ENCODE results near the gene FRYL.
"Not testable (repeated sequence)": the region's sequence is repeated elsewhere in the genome, so short reads cannot be mapped to it uniquely, and the experiment has no call there.

The FRYL gene

GRCh38 chr4:48490012-48490679, 289.9 kb downstream of the FRYL start, which contains the start of gene ZAR1:
ZAR1 (plus strand) TSS chr4:48490252; CDS start chr4:48490292, 40 bp downstream.
- no peak for DNase-seq (ENCODE audit: low read depth)

- no peak for DNase-seq (ENCODE audit: low read depth)
Observed at GRCh38 chr4:48489683-48490011, 290.4 kb downstream of the FRYL start.

- DNase-seq (ENCODE audit: low read depth): no peak
Observed at GRCh38 chr4:48484494-48485168, 295.4 kb downstream of the FRYL start.

- DNase-seq (ENCODE audit: low read depth): no peak
Observed at GRCh38 chr4:48483777-48484493, 296.1 kb downstream of the FRYL start.

- no peak for DNase-seq (ENCODE audit: low read depth)
Observed at GRCh38 chr4:48483006-48483776, 296.9 kb downstream of the FRYL start, which contains the start of gene SLC10A4. SLC10A4 (plus strand) TSS chr4:48483343; CDS start chr4:48483562, 219 bp downstream.

GRCh38 chr4:48481581-48481980, 298.5 kb downstream of the FRYL start:
- DNase-seq (ENCODE audit: low read depth): no peak

- DNase-seq (ENCODE audit: low read depth): no peak
Observed at GRCh38 chr4:48478273-48478672, 301.8 kb downstream of the FRYL start.

GRCh38 chr4:48475770-48476169, 304.3 kb downstream of the FRYL start:
- DNase-seq (ENCODE audit: low read depth): no peak

GRCh38 chr4:48472794-48473193, 307.3 kb downstream of the FRYL start:
- no peak for DNase-seq (ENCODE audit: low read depth)

- DNase-seq (ENCODE audit: low read depth): peak; percentile 31
Observed at GRCh38 chr4:48470570-48470969, 309.5 kb downstream of the FRYL start.

GRCh38 chr4:48470137-48470536, 309.9 kb downstream of the FRYL start:
- DNase-seq (ENCODE audit: low read depth): no peak

GRCh38 chr4:48467891-48468290, 312.2 kb downstream of the FRYL start:
- DNase-seq (ENCODE audit: low read depth): no peak

- no peak for DNase-seq (ENCODE audit: low read depth)
Observed at GRCh38 chr4:48467442-48467841, 312.6 kb downstream of the FRYL start.

- DNase-seq (ENCODE audit: low read depth): no peak
Observed at GRCh38 chr4:48462363-48462762, 317.7 kb downstream of the FRYL start.

- DNase-seq (ENCODE audit: low read depth): no peak
Observed at GRCh38 chr4:48461000-48461399, 319.1 kb downstream of the FRYL start.

GRCh38 chr4:48454591-48454990, 325.5 kb downstream of the FRYL start:
- DNase-seq (ENCODE audit: low read depth): no peak

- DNase-seq (ENCODE audit: low read depth): not testable (repeated sequence)
Observed at GRCh38 chr4:48451656-48452055, 328.4 kb downstream of the FRYL start.

- no peak for DNase-seq (ENCODE audit: low read depth)
Observed at GRCh38 chr4:48450740-48451139, 329.3 kb downstream of the FRYL start.

GRCh38 chr4:48449151-48449550, 330.9 kb downstream of the FRYL start:
- no peak for DNase-seq (ENCODE audit: low read depth)

Measured in stromal cell of bone marrow (primary cell).